SK-N-SH treated with all-trans-retinoic acid at 6 μM for 48 hours (cell line): ENCODE data around the gene TDRD3.

Experiments used
- ATAC-seq: fragments of 200-7000 bp; cut with Tn5 transposase; 3 replicates; pipeline ENCODE4 v1.9.1; 2020; ENCODE audit warnings: mild to moderate bottlenecking, moderate library complexity
- BACH2 ChIP-seq: fragments of 250-450 bp; sonication (Bioruptor Pico); IDR thresholded peaks from 2 replicates; pipeline ENCODE4 v1.9.0; 2021; ENCODE audit warnings: mild to moderate bottlenecking, borderline replicate concordance
- CREB5 ChIP-seq: fragments of 250-450 bp; sonication (Bioruptor Pico); IDR thresholded peaks from 2 replicates; pipeline ENCODE4 v1.5.1; 2020; ENCODE audit warnings: low read depth, mild to moderate bottlenecking, moderate library complexity
- CSDC2 ChIP-seq: fragments of 250-450 bp; sonication (Bioruptor Pico); IDR thresholded peaks from 2 replicates; pipeline ENCODE4 v1.5.0; 2020; ENCODE audit warnings: mild to moderate bottlenecking, moderate library complexity
- CSRNP3 ChIP-seq: fragments of 250-450 bp; sonication (Bioruptor Pico); IDR thresholded peaks from 2 replicates; pipeline ENCODE4 v1.5.1; 2021; ENCODE audit warnings: mild to moderate bottlenecking, moderate library complexity
- ESRRG ChIP-seq: fragments of 250-450 bp; sonication (Bioruptor Pico); IDR thresholded peaks from 2 replicates; pipeline ENCODE4 v1.6.1; 2021; ENCODE audit warnings: mild to moderate bottlenecking
- GLIS3 ChIP-seq: fragments of 250-450 bp; sonication (Bioruptor Pico); IDR thresholded peaks from 2 replicates; pipeline ENCODE4 v1.5.0; 2020; ENCODE audit warnings: mild to moderate bottlenecking, moderate library complexity
- ISL1 ChIP-seq: fragments of 250-450 bp; sonication (Bioruptor Pico); IDR thresholded peaks from 2 replicates; pipeline ENCODE4 v2.1.2; 2022; ENCODE audit warnings: mild to moderate bottlenecking, moderate library complexity
- OSR1 ChIP-seq: fragments of 250-450 bp; sonication (Bioruptor Pico); IDR thresholded peaks from 2 replicates; pipeline ENCODE4 v1.8.0; 2022; ENCODE audit warnings: moderate library complexity, mild to moderate bottlenecking, inconsistent platforms
- PATZ1 ChIP-seq: fragments of 250-450 bp; sonication (Bioruptor Pico); IDR thresholded peaks from 2 replicates; pipeline ENCODE4 v1.8.0; 2020; ENCODE audit warnings: mild to moderate bottlenecking, moderate library complexity, borderline replicate concordance
- PPARA ChIP-seq: fragments of 250-450 bp; sonication (Bioruptor Pico); IDR thresholded peaks from 2 replicates; pipeline ENCODE4 v1.5.0; 2020; ENCODE audit warnings: mild to moderate bottlenecking, borderline replicate concordance
- TCF4 ChIP-seq: fragments of 250-450 bp; sonication (Bioruptor Pico); IDR thresholded peaks from 2 replicates; pipeline ENCODE4 v1.8.0; 2021; ENCODE audit warnings: mild to moderate bottlenecking, moderate library complexity, borderline replicate concordance
- TOX ChIP-seq: fragments of 250-450 bp; sonication (Bioruptor Pico); IDR thresholded peaks from 2 replicates; pipeline ENCODE4 v1.8.0; 2021; ENCODE audit warnings: mild to moderate bottlenecking, moderate library complexity, borderline replicate concordance
- ZC3H10 ChIP-seq: fragments of 250-450 bp; sonication (Bioruptor Pico); IDR thresholded peaks from 2 replicates; pipeline ENCODE4 v1.5.1; 2021; ENCODE audit warnings: mild to moderate bottlenecking, moderate library complexity
- ZFP3 ChIP-seq: fragments of 250-450 bp; sonication (Bioruptor Pico); IDR thresholded peaks from 2 replicates; pipeline ENCODE4 v1.5.0; 2020; ENCODE audit warnings: mild to moderate bottlenecking, moderate library complexity
- ZFP30 ChIP-seq: fragments of 450-650 bp; formaldehyde crosslinking; IDR thresholded peaks from 2 replicates; pipeline ENCODE4 v1.5.0; 2022; ENCODE audit warnings: mild to moderate bottlenecking, moderate library complexity
- ZNF565 ChIP-seq: fragments of 450-650 bp; formaldehyde crosslinking; conservative IDR thresholded peaks from 2 replicates; pipeline ENCODE4 v1.5.0; 2020; ENCODE audit warnings: low read depth, mild to moderate bottlenecking, moderate library complexity
- ZNF70 ChIP-seq: fragments of 450-650 bp; formaldehyde crosslinking; IDR thresholded peaks from 2 replicates; pipeline ENCODE4 v1.5.0; 2020; ENCODE audit warnings: mild to moderate bottlenecking, moderate library complexity
- ZNF8 ChIP-seq: fragments of 450-650 bp; formaldehyde crosslinking; IDR thresholded peaks from 2 replicates; pipeline ENCODE4 v1.5.0; 2020; ENCODE audit warnings: mild to moderate bottlenecking, moderate library complexity
- TF ChIP-seq, protein P1 (sequence below): fragments of 250-450 bp; sonication (Bioruptor Pico); IDR thresholded peaks from 2 replicates; pipeline ENCODE4 v1.5.0; 2020; ENCODE audit warnings: mild to moderate bottlenecking, moderate library complexity
- TF ChIP-seq, protein P2 (sequence below): fragments of 250-450 bp; sonication (Bioruptor Pico); IDR thresholded peaks from 2 replicates; pipeline ENCODE4 v1.8.0; 2021; ENCODE audit warnings: low read depth, mild to moderate bottlenecking, moderate library complexity, borderline replicate concordance

TDRD3 gene

GRCh38 chr13:60572855-60573254 is 175.8 kb downstream of the TDRD3 start:
- ATAC-seq: no peak
- TF ChIP-seq ZNF565 (CRISPR knock-in tag) (no peak), PATZ1 (CRISPR knock-in tag) (no peak), ZFP30 (CRISPR knock-in tag) (no peak), ZFP3 (CRISPR knock-in tag) (no peak), ZNF8 (CRISPR knock-in tag) (no peak), ESRRG (CRISPR knock-in tag) (no peak), ZC3H10 (CRISPR knock-in tag) (no peak), CREB5 (no peak), ISL1 (no peak), OSR1 (no peak), BACH2 (CRISPR knock-in tag) (no peak), PPARA (CRISPR knock-in tag) (no peak), CSRNP3 (no peak), GLIS3 (CRISPR knock-in tag) (no peak)
- TF ChIP-seq, protein P1, sequence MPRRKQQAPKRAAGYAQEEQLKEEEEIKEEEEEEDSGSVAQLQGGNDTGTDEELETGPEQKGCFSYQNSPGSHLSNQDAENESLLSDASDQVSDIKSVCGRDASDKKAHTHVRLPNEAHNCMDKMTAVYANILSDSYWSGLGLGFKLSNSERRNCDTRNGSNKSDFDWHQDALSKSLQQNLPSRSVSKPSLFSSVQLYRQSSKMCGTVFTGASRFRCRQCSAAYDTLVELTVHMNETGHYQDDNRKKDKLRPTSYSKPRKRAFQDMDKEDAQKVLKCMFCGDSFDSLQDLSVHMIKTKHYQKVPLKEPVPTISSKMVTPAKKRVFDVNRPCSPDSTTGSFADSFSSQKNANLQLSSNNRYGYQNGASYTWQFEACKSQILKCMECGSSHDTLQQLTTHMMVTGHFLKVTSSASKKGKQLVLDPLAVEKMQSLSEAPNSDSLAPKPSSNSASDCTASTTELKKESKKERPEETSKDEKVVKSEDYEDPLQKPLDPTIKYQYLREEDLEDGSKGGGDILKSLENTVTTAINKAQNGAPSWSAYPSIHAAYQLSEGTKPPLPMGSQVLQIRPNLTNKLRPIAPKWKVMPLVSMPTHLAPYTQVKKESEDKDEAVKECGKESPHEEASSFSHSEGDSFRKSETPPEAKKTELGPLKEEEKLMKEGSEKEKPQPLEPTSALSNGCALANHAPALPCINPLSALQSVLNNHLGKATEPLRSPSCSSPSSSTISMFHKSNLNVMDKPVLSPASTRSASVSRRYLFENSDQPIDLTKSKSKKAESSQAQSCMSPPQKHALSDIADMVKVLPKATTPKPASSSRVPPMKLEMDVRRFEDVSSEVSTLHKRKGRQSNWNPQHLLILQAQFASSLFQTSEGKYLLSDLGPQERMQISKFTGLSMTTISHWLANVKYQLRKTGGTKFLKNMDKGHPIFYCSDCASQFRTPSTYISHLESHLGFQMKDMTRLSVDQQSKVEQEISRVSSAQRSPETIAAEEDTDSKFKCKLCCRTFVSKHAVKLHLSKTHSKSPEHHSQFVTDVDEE (CRISPR knock-in tag): no peak

- ATAC-seq: no peak
- TF ChIP-seq OSR1: no peak
- TF ChIP-seq ZNF8 (CRISPR knock-in tag): no peak
- TF ChIP-seq, protein P1 (CRISPR knock-in tag): no peak
- TF ChIP-seq, protein P2, sequence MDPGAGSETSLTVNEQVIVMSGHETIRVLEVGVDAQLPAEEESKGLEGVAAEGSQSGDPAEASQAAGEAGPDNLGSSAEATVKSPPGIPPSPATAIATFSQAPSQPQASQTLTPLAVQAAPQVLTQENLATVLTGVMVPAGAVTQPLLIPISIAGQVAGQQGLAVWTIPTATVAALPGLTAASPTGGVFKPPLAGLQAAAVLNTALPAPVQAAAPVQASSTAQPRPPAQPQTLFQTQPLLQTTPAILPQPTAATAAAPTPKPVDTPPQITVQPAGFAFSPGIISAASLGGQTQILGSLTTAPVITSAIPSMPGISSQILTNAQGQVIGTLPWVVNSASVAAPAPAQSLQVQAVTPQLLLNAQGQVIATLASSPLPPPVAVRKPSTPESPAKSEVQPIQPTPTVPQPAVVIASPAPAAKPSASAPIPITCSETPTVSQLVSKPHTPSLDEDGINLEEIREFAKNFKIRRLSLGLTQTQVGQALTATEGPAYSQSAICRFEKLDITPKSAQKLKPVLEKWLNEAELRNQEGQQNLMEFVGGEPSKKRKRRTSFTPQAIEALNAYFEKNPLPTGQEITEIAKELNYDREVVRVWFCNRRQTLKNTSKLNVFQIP (CRISPR knock-in tag): no peak
- TF ChIP-seq TCF4: no peak
These were observed 177.7 kb downstream of the TDRD3 start for GRCh38 chr13:60574735-60575134.

DNA sequence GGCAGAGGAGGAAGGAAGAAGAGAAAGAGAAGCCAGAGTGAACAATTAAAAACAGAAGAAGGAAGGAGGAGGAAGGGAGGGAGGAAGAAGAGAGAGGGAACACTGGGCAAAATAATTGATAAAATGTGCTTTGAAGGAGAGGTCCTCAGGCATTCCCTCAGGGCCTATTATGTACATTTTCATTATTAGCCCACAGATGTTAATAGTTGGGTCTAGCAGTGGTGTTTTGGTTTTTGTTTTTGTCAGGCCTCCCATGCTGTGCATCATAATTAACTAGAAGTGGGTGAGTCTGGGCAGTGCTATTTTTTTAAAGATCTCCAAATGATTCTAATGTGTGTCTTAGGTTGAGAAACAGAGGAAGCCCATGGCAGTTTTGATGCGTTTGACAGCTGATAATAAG is 178.1 kb downstream of the TDRD3 start:
- no peak for ATAC-seq
- TF ChIP-seq CSDC2 (CRISPR knock-in tag): no peak
- no peak for TF ChIP-seq ZNF70 (CRISPR knock-in tag)
- TF ChIP-seq ZNF8 (CRISPR knock-in tag): no peak
- TF ChIP-seq CSRNP3: no peak
- TF ChIP-seq CREB5: no peak
- TF ChIP-seq, protein P1 (CRISPR knock-in tag): no peak
- TF ChIP-seq TOX (CRISPR knock-in tag): no peak
- no peak for TF ChIP-seq ZNF565 (CRISPR knock-in tag)
- no peak for TF ChIP-seq ZFP3 (CRISPR knock-in tag)
- no peak for TF ChIP-seq ZC3H10 (CRISPR knock-in tag)
